NB4 (cell line): ENCODE results near the gene TMIE.

Experiments
- DNase-seq: peaks from one replicate; pipeline ENCODE4 v3.0.0; 2010; ENCODE audit warnings: low read depth
- H3K4me3 ChIP-seq: one replicate; pipeline ENCODE4 v1.5.1; 2011; ENCODE audit warnings: mild to moderate bottlenecking, low read depth, low read length, moderate library complexity
- MYC ChIP-seq: IDR thresholded peaks from 2 replicates; pipeline ENCODE4 v1.6.1; 2011; ENCODE audit warnings: low read depth, low read length
- POLR2A ChIP-seq: IDR thresholded peaks from 2 replicates; pipeline ENCODE4 v1.6.1; 2011; ENCODE audit warnings: mild to moderate bottlenecking; ENCODE audit not compliant: insufficient read length; ENCODE audit errors: extremely low read depth
- TF ChIP-seq, protein P1 (sequence below): IDR thresholded peaks from 2 replicates; pipeline ENCODE4 v1.6.1; 2011; ENCODE audit warnings: low read depth, low read length
- TF ChIP-seq, protein P2 (sequence below): IDR thresholded peaks from one replicate; pipeline ENCODE4 v1.5.1; 2012; ENCODE audit warnings: low read depth, low read length

The TMIE gene

DNA sequence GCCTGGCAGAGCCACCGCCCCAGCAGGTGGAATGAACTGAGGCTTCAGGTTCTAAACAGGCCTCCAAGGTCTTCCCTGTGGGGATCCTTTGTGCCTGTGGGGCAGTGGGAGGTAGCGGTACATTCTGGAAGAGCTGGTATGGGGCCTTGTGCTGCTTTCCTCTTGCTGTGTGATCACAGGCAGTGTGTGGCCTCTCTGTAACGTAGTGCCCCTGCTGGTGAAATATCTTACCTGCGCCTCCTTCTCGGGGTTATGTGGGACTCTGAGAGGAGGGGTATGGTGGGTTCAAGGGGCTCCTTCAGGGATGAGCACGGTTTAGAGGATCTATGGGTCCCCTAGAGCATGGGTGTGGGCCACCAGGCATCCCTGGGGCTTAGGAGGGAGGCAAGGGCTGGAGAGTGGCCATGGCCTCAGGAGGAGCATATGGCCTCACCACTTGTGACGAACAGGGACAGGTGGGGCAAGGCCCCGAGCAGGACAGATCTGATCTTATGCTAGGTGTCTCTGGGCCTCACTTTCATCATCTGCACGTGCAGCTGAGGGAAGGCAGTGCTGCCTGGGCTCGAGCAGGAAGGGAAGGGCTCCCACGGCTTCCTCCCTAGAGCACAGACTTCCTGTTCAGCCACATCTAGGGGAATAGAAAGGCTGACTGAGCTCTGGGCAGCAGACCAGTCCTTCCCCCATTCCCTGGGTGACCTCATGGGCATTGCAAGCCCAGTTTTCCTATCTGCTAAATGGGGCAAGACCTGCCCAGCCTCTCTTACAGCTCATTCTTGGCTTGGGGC, 5.8 kb upstream of the TMIE start:
- H3K4me3 ChIP-seq, result no peak overlapping the region
- TF ChIP-seq, protein P1, sequence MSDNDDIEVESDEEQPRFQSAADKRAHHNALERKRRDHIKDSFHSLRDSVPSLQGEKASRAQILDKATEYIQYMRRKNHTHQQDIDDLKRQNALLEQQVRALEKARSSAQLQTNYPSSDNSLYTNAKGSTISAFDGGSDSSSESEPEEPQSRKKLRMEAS, result peak; percentile 93
- peak; percentile 90 for TF ChIP-seq MYC
- no peak for TF ChIP-seq POLR2A
- TF ChIP-seq, protein P2, sequence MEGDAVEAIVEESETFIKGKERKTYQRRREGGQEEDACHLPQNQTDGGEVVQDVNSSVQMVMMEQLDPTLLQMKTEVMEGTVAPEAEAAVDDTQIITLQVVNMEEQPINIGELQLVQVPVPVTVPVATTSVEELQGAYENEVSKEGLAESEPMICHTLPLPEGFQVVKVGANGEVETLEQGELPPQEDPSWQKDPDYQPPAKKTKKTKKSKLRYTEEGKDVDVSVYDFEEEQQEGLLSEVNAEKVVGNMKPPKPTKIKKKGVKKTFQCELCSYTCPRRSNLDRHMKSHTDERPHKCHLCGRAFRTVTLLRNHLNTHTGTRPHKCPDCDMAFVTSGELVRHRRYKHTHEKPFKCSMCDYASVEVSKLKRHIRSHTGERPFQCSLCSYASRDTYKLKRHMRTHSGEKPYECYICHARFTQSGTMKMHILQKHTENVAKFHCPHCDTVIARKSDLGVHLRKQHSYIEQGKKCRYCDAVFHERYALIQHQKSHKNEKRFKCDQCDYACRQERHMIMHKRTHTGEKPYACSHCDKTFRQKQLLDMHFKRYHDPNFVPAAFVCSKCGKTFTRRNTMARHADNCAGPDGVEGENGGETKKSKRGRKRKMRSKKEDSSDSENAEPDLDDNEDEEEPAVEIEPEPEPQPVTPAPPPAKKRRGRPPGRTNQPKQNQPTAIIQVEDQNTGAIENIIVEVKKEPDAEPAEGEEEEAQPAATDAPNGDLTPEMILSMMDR, result peak; percentile 15
- DNase-seq, result peak; percentile 90

DNA sequence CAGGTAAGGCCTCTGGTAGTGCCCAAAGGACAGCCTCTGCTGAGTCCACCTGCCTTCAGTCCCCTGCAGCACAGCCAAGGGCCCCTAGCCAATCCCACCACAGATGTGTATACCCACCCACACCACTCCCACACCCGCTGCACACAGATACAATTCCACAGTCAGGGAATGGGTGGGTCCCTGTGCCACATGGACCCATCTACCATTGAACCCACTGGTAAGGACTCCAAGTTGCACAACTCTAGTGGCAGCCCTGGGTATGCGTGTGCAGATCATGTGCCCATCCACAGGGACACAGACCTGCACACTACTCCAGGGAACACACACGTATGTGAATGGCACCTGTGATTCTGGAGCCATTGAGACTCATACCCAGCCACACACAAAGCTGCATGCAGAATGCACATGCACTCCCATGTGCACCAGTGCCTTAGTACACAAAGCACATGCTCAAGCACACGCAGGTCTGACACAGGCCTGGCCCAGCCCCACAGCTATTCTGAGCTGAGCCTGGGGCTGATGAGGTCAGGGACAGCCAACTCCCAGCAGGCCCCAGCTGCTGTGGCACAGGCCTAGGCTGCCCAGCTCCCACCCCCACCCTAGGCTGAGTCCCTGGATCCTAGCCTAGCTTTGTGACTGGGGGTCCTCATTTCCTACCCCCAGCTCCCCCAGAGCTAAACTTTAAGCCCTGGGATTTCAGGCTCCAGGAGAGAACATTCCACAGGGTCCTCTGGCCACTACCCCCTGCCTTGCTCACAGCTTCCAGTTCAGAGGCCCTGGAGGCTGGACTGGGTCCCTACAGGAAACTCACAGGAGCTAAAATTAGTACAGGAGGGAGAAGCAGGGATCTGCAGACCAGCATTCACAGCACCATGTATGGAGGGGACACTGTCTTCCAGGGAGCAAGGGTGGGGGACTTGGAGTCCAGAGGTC, 5.0 kb upstream of the TMIE start:
- DNase-seq, result peak; percentile 45
- no peak for TF ChIP-seq POLR2A
- no peak for TF ChIP-seq MYC
- TF ChIP-seq, protein P1, result peak; percentile 67; the same call in 1 of the 2 replicates
- TF ChIP-seq, protein P2, result no peak
- H3K4me3 ChIP-seq, result no peak overlapping the region

DNA sequence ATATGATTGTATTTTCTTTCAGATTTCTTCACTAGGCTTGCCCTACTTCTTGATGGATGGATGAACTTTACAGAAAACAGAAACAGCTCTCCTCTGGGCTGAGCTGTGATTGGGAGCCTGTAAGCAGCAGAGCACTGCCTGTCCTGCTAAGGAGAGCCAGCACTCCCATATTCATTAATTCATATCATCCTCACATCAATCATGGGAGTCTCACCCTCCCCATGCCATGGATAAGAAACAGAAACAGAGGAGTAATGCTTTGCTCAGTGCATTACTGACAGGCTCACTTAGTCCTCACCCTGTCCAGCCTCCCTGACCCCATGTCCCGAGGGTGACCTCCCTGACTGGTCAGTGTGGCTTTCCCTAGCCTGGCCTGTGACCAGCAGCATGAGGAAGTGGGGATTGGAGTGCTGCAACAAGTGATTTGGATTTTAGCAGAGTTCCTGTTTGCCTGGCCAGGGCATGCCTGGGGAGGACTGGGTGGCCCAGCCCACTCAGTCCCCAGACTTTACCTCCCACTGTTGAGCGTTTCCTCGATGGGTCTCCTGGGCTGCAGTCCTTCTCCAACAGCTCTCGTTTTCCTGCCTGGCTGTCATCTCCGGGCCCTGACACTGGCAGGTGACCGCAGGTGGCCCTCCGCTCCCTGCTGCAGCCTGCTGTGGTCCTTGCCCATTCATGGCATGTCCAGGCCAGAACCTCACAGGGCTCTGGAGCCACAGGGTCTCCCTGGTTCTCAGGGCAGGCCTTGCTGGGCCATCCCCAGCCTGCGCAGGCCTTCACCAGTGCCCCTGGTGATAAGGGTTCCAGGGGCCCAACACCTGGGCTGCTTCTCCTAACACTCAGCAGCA, 1.3 kb upstream of the TMIE start:
- H3K4me3 ChIP-seq, result no peak overlapping the region
- no peak for TF ChIP-seq MYC
- TF ChIP-seq POLR2A, result no peak
- TF ChIP-seq, protein P1, result no peak
- TF ChIP-seq, protein P2, result no peak
- no peak for DNase-seq

DNA sequence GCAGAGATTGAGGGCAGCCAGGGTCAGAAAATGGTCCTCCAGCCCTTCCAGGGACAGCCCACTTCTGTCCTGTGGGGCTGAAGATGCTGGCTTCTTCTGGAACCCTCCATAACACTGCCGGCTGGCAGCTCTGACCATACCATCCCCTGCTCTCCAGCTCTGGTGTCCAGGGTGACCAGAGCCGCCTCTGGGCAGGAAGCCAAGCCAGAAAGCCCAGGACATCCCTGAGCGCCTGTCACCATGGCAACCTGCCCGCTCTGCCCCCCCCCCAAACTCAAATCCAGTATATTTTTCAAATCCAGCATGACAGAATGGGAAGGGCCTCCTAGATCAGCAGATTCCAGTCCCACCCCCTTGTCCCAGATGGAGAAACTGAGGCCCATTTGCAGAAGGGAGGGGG, 420 bp upstream of the TMIE start:
- DNase-seq, result no peak
- H3K4me3 ChIP-seq, result no peak overlapping the region

More for the DNA sequence above, 420 bp upstream of the TMIE start:
- TF ChIP-seq POLR2A (no peak), MYC (no peak)
- TF ChIP-seq, protein P1, result no peak
- TF ChIP-seq, protein P2, result no peak
